Stimulated activated CD8-positive, alpha-beta memory T cell treated with anti-CD3 and anti-CD28 coated beads, Interleukin-2, amount 100 ng/mL, for 48 hours (primary cell): ENCODE measurements around the gene SYPL2.
"Not testable (repeated sequence)": the region's sequence is repeated elsewhere in the genome, so short reads cannot be mapped to it uniquely, and the experiment has no call there.

Experiments
- DNase-seq, 2 donors: peaks; one replicate each; pipeline ENCODE4 v3.0.0-alpha.2; 2020; ENCODE audit warnings: low read depth in 2 of 2

Gene SYPL2

GRCh38 chr1:109472779-109473178 is 6.4 kb downstream of the SYPL2 start:
- DNase-seq: no peak

GRCh38 chr1:109473284-109474057 is 7.1 kb downstream of the SYPL2 start:
- DNase-seq: not testable (repeated sequence)

GRCh38 chr1:109474697-109475096 is 8.4 kb downstream of the SYPL2 start:
- DNase-seq: no peak

GRCh38 chr1:109475261-109475660 is 8.9 kb downstream of the SYPL2 start:
- DNase-seq: no peak

- no peak for DNase-seq
These were observed 10.5 kb downstream of the SYPL2 start for GRCh38 chr1:109476825-109477224.

GRCh38 chr1:109477821-109478220 is 11.5 kb downstream of the SYPL2 start:
- no peak for DNase-seq

GRCh38 chr1:109478806-109479205 is 12.5 kb downstream of the SYPL2 start:
- no peak for DNase-seq

GRCh38 chr1:109479311-109479710 is 13.0 kb downstream of the SYPL2 start:
- DNase-seq: no peak

GRCh38 chr1:109479901-109480300 is 13.6 kb downstream of the SYPL2 start:
- no peak for DNase-seq

- DNase-seq: no peak
These were observed 15.3 kb downstream of the SYPL2 start for GRCh38 chr1:109481646-109482045.

- DNase-seq: no peak
These were observed 15.9 kb downstream of the SYPL2 start for GRCh38 chr1:109482242-109482641.

- peak in 1 of 2 donors; percentile 17 for DNase-seq
These were observed 16.7 kb downstream of the SYPL2 start for GRCh38 chr1:109482791-109483671.

- peak; percentile 85 to 86 for DNase-seq
These were observed 17.5 kb downstream of the SYPL2 start, which contains the start of gene ATXN7L2 for GRCh38 chr1:109483672-109484518. Gene ATXN7L2 (plus strand): TSS chr1:109483905. CDS start chr1:109483954, 49 bp downstream.

GRCh38 chr1:109484519-109484975 is 18.2 kb downstream of the SYPL2 start:
- no peak for DNase-seq

GRCh38 chr1:109485001-109485400 is 18.7 kb downstream of the SYPL2 start:
- no peak for DNase-seq

- no peak for DNase-seq
These were observed 20.9 kb downstream of the SYPL2 start for GRCh38 chr1:109487261-109487660.

- DNase-seq: no peak
These were observed 21.9 kb downstream of the SYPL2 start for GRCh38 chr1:109488201-109488600.

GRCh38 chr1:109488696-109489095 is 22.4 kb downstream of the SYPL2 start:
- no peak for DNase-seq

- peak; percentile 41 to 63 for DNase-seq
These were observed 23.9 kb downstream of the SYPL2 start for GRCh38 chr1:109490029-109490933.

GRCh38 chr1:109490934-109491302 is 24.6 kb downstream of the SYPL2 start:
- no peak for DNase-seq

- DNase-seq: no peak
These were observed 25.0 kb downstream of the SYPL2 start for GRCh38 chr1:109491372-109491771.
